ENCODE results near the gene POLD2.

- no peak for TF ChIP-seq CTCF (conservative IDR thresholded peaks at IDR 0.05)
- no peak for TF ChIP-seq ZFX (IDR thresholded peaks at IDR 0.05)
Measured at GRCh38 chr7:44077681-44078091, 45.7 kb downstream of the POLD2 start.

Data from C4-2B (cell line).